ENCODE measurements around the gene NKX6-2. TPM values are rescaled to one million over a fixed set of nuclear protein-coding genes. Genes with fewer than 3 reads are reported as not detected.

Gene NKX6-2
- total RNA-seq, 1 donor from 2014 or later: not detected

- DNase-seq (ENCODE audit: low read depth in 2 of 2): no peak
Observed at GRCh38 chr10:132813001-132813401, 27.1 kb upstream of the NKX6-2 start.

GRCh38 chr10:132812520-132812919 lies 26.6 kb upstream of the NKX6-2 start:
- DNase-seq (ENCODE audit: low read depth in 2 of 2): no peak

GRCh38 chr10:132811891-132812481 lies 26.0 kb upstream of the NKX6-2 start:
- DNase-seq (ENCODE audit: low read depth in 2 of 2): no peak

DNA sequence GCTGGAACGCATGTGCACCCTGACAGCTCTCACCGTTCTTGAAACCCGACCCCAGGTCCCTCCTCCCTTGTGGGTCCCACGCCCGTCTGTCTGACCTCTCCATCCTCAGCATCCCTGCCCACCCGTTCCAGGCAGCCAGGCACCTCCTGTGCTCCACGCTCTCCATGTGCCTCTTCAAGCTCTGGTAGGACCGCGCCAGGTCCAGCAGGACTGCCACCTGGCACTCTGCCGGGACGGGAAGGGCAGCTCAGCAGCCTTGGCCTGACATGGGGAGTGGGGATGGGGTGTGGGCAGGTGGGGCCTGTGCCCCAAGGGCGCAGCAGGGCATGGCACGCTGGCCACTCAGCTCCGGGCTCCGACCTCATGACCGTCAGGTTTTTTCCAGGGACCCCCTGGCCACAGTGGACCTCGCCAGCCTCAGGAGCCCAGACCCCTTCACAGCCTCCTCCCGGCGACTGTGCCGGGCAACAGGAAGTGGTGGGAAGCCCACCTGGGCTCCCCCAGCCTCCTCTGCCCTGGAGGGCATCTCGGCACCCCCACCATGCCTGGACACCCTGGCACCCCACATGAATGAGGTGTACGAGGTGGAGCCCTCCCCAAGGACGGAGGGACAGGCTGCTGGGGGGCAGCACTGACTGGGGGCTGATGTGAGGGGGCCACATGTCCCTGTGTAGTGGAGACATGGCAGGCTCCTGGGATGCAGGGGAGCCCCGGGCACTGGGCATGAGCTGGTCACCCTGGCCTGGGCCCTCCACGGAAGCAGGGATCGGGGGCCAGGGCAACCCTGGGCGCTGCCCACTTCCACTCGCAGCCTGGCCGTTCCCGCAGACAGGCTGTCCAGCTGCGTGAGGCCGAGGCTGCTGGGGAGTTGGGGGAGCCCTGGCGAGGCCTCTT lies 25.1 kb upstream of the NKX6-2 start:
- no peak for DNase-seq (ENCODE audit: low read depth in 2 of 2)

GRCh38 chr10:132810141-132810806 lies 24.3 kb upstream of the NKX6-2 start:
- no peak for DNase-seq (ENCODE audit: low read depth in 2 of 2)

DNA sequence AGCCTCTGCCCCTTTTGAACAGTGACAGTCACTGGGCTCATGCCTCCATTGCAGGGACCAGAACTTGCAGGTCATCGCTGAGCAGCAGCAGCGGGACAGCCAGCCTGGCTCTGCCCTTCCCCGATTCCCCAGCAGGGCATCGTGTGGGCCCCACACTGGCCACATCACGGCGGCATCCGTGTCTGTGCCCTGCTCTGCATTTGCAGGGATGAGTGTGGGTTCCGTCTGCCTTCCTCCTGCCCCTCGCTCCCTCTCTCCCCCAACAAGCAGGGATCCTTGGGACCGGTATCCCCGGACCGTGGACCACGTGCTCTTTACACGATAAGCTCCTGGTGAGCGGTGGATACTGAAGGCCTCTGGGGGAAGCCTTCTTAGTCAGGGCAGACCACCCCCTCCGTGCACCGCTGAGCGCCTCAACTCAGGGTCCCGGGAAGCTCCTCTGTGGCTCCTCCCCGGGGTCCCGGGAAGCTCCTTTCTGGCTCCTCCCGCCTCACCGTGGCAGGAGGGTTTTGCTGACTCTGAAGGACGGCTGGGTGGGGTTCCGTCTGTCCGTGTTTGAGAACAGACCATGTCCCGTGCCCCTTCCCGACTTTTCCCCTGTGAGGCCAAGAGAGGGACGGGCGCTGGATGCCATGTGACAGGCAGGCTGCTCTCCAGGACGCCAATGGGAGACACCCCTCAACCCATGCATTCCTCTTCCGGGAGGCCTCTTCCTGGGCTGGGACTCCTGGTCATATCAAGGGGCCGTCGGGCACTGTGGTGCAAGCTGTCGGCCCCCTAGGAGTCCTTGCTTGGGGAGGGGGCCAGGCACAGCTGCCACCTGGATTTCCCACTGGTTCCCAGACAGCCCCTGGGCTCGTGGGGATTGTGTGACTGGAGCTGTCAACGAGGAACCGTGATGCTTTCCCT lies 23.5 kb upstream of the NKX6-2 start:
- DNase-seq (ENCODE audit: low read depth in 2 of 2): no peak

- no peak for DNase-seq (ENCODE audit: low read depth in 2 of 2)
Observed at GRCh38 chr10:132808383-132809231, 22.7 kb upstream of the NKX6-2 start.

DNA sequence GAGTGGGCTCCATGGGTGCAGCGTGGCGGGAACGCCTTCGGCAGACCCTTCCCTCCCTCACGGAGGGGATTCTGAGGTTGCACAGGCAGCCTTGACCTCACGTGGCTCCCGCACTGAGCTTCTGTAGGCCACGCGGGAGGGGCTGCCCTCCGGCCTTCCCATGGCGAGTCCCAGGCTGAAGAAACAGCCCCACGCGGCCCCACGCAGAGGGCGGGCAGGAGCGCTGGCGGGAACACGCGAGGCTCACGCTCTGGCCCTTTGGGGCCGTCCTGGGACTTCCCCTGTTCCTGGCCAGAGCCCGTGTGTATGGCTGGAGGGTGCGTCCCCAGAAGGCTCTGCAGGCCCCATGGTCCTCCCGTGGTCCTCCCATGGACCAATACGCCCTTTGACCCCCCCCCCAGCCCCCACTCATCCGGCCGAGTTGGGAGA lies 21.7 kb upstream of the NKX6-2 start:
- DNase-seq (ENCODE audit: low read depth in 2 of 2): no peak

GRCh38 chr10:132806561-132807003 lies 20.6 kb upstream of the NKX6-2 start:
- no peak for DNase-seq (ENCODE audit: low read depth in 2 of 2)

- DNase-seq (ENCODE audit: low read depth in 2 of 2): no peak
Observed at GRCh38 chr10:132806110-132806509, 20.2 kb upstream of the NKX6-2 start.

DNA sequence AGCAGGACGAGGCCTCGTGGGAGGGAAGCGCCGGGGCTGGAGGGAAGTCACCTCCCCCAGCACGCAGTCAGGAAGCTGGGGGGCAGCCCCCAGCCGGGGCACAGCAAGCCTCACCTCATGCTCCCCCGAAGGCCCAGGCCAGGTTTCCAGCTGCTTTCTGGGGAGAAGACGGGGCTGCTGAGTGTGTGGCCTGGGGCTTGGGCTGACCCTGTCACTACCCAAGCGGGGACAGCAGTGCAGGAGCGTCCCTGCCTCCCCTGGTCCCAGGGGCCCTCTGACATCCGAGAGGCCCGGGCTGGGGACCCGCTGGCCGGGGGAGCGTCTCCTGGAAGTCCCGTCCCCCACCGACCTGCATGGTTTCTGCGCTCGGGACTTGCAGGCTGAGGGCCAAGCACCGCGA lies 19.7 kb upstream of the NKX6-2 start:
- no peak for DNase-seq (ENCODE audit: low read depth in 2 of 2)

DNA sequence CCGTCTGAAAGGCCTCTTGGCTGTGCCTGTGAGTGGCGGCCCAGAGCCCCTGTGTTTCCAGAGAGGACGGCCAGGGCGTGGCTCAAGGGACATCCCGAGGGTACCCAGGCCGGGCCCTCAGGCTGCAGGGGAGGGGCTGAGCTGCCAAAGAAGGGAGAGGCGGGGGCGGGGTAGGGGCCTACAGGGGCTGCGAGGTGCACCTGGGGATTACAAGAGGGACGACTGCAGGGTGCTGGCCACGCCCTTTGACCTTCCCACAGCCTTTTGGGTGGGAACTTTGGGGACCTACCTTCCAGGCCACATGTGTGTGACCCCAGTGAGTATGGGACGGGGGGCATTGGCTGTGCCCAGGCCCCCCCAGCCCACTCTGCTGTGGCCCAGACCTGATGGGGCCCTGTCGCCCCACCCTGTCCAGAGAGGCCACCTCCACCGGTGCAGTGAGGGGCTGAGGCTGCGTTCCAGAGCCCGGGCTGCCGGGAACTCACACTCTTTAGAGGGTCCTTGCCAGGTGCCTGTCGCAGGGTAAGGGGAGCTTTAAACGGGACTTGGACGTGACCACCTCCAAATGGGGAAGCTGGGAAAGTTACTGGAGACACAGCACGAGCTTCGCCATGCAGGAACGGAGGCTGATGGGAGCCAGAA lies 19.0 kb upstream of the NKX6-2 start:
- no peak for DNase-seq (ENCODE audit: low read depth in 2 of 2)

DNA sequence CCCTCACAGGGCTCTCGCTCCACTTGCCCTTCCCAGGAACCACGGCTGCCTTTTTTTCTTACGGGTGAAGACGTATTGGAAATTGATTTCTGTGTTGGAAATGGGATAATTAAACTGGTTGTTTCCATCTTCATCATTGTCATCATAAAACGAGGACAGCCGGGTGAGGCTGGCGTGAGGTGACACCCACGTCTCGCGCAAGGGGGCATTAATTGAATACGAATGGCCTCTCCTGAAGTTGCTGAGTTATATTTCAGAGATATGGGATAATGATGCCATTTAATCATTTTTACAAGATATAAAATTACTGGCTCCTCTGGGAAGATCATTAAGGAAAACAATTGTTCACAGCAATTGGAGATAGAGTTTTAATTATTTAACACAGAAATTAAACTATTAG lies 18.3 kb upstream of the NKX6-2 start:
- DNase-seq (ENCODE audit: low read depth in 2 of 2): no peak

- no peak for DNase-seq (ENCODE audit: low read depth in 2 of 2)
Observed at GRCh38 chr10:132803416-132804210, 17.7 kb upstream of the NKX6-2 start.

- DNase-seq (ENCODE audit: low read depth in 2 of 2): no peak
Observed at GRCh38 chr10:132802694-132803320, 16.9 kb upstream of the NKX6-2 start.

GRCh38 chr10:132802048-132802447 lies 16.1 kb upstream of the NKX6-2 start:
- no peak for DNase-seq (ENCODE audit: low read depth in 2 of 2)

- no peak for DNase-seq (ENCODE audit: low read depth in 2 of 2)
Observed at GRCh38 chr10:132799865-132800264, 13.9 kb upstream of the NKX6-2 start.

DNA sequence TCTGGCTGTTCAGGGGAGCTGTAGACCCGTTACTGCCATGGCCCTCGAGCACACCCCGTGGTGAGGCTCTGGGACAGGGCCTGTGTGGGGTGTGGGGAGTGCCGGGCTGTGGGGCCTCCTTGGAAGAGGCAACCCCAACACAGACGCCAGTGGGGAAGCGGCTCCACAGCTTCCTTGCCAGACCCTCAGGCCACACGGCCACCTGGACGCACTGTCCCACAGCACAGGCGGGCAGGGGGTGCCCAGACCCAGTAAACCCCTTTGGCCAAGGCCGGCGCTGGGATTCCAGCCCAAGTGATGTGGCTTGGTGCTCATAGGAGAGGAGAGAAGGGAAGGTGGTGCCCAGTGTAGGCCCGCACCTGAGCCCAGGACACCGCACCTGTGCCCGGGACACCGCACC lies 12.9 kb upstream of the NKX6-2 start:
- no peak for DNase-seq (ENCODE audit: low read depth in 2 of 2)

DNA sequence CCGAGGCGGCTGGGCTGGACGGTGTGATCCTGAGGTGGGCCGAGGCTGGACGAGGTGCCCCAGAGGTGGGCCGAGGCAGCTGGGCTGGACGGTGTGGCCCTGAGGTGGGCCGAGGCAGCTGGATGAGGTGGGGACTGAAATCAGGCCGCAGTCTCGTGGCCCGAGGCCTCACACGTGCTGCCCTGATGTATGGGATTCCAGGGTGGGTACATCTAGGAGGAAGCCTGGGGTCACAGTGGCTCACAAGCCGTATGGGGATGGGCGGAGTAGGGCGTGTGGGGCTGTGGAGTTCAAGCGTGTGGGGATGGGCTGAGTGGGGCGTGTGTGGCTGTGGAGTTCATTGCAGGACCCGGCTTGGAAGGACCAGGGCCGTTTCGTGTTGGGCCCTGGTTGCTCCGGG lies 12.5 kb upstream of the NKX6-2 start:
- DNase-seq (ENCODE audit: low read depth in 2 of 2): no peak
